ENCODE measurements around the gene CRELD1.

The CRELD1 gene

DNA sequence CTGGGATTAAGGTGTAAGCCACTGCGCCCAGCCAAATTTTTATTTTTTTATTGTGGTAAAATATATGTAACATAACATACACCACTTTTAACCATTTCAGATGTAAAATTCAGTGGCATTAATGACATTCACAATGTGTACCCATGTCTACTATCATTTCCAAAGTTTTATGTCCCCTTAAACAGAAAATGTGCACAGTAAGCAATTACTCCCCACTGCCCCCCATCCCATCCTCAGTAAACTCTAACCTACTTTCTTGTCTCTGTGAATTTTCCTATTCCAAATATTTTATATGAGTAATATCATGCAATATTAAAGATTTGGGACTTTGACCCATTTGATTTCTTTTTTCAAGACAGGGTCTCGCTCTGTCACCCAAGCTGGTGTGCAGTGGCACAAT is 33.2 kb downstream of the CRELD1 start:
- WGBS = 98% methylated on average over 2 of the region's 2 CpGs
- Histone ChIP-seq H3K27ac (ENCODE audit: low read depth, low read length) (no peak overlapping the region), H3K36me3 (ENCODE audit: insufficient read depth, low read length) (peaks cover 55% of the 10 kb centered on the region), H3K27me3 (ENCODE audit: insufficient read depth, low read length) (no peaks in the 10 kb centered on the region), H3K9me3 (ENCODE audit: insufficient read depth, low read depth, low read length) (no peaks in the 10 kb centered on the region), H3K4me3 (ENCODE audit: low read length) (no peak overlapping the region), H3K9ac (ENCODE audit: low read depth, low read length) (no peak overlapping the region), H3K4me1 (ENCODE audit: insufficient read depth, low read length) (no peaks in the 10 kb centered on the region)

DNA sequence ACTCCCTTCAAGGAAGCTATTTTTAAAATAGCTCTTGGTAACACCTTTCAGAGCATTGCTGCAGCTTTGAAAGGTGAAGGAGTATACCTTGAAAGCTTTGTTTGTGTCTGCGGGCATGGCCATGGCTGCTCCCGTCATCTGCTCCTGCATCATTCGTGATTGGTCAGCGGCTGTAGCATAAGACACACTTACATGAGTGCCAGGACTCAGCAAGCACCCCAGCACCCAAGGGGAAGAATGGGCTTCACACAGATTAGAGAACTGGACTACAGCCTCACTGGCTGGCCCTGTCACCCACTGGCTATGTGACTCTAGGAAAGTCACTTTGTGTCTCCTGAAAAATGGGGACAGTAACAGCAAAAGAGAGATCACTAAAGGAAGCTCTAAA is 36.0 kb downstream of the CRELD1 start:
- H3K36me3 ChIP-seq (ENCODE audit: insufficient read depth, low read length) = peaks cover 69% of the 10 kb centered on the region
- no peak overlapping the region for H3K9ac ChIP-seq (ENCODE audit: low read depth, low read length)
- H3K27ac ChIP-seq (ENCODE audit: low read depth, low read length) = no peak overlapping the region
- H3K27me3 ChIP-seq (ENCODE audit: insufficient read depth, low read length) = no peaks in the 10 kb centered on the region
- no peaks in the 10 kb centered on the region for H3K4me1 ChIP-seq (ENCODE audit: insufficient read depth, low read length)
- no peak overlapping the region for H3K4me3 ChIP-seq (ENCODE audit: low read length)
- 93% methylated on average over 4 of the region's 4 CpGs for WGBS
- H3K9me3 ChIP-seq (ENCODE audit: insufficient read depth, low read depth, low read length) = no peaks in the 10 kb centered on the region

DNA sequence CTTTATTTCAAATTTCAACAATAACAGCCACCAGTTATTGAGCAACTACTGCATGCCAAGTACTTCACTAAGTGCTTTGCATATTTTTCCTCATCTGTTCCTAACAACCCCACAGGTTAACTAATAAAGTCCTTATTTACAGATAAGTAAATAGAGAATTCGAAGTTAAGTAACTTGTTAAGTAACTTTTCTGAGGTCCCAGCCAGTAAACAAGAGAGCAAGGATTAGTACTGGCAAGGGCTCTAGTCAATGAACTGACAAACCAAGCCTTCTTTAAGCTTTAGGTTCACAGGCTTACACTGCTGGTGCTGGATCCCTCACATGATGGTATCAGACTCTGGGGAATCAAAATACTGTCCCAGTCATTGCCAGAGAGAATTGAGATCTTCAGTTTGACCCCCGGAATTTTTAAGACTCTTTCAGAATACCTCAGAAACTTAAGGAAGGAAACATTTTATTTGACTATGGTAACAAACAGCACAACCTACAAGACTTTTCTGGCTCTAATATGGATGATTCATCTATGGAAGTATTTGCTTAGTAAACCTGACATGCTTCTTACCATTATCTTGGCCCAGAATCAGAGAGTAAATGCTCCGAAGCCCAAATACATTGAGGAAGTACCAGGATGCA is 36.5 kb downstream of the CRELD1 start:
- no peaks in the 10 kb centered on the region for H3K4me1 ChIP-seq (ENCODE audit: insufficient read depth, low read length)
- H3K9me3 ChIP-seq (ENCODE audit: insufficient read depth, low read depth, low read length) = no peaks in the 10 kb centered on the region
- peaks cover 72% of the 10 kb centered on the region for H3K36me3 ChIP-seq (ENCODE audit: insufficient read depth, low read length)
- no peak overlapping the region for H3K27ac ChIP-seq (ENCODE audit: low read depth, low read length)
- H3K9ac ChIP-seq (ENCODE audit: low read depth, low read length) = no peak overlapping the region
- WGBS = 95% methylated on average over 3 of the region's 3 CpGs
- no peaks in the 10 kb centered on the region for H3K27me3 ChIP-seq (ENCODE audit: insufficient read depth, low read length)
- no peak overlapping the region for H3K4me3 ChIP-seq (ENCODE audit: low read length)

DNA sequence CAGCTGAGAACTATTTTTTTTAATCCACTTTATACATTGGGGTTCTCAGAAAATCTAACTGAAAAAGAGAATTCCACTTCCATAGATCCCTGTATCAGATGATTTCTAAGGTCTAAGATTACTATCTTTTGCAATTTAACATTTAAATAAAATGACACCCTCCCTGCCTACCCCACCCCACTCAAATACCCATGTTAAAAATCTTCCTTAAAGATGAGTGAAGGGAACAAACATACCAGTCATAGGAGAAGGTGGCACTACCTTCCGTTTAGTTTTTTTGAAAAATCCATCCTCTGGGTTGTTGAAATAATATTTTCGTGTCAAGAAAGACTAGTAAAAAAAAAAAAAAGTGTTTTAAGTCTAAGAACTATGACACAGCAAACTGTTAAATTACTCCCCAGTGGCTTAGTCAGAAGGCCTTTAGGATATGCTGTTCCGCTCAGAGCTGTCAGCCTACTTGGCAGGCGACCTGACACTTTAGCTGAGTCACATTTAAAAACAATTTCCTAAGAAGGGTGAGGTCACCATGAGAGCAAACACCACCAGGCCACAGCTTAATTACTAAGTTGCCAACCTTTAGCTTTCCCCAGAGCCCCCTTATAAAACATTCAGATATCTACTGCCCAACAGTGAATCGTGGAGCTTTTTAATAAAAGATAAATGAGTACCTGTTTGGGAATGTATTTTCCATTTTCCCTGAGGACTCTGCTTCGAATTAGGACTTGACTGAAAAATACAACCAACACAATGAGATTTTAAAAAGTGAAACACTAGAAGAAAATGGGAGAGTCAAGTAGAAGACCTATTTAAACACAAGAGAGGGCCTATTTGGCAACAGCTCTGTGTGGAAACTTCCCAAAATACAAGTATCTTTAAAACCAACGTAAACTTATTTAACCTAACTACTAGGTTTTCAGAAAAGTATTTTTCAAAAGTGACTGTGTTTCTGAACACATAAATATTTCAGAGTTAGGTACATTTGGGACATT is 43.4 kb downstream of the CRELD1 start:
- Histone ChIP-seq H3K9me3 (ENCODE audit: insufficient read depth, low read depth, low read length) (no peaks in the 10 kb centered on the region), H3K4me1 (ENCODE audit: insufficient read depth, low read length) (no peaks in the 10 kb centered on the region), H3K36me3 (ENCODE audit: insufficient read depth, low read length) (peaks cover 61% of the 10 kb centered on the region), H3K27ac (ENCODE audit: low read depth, low read length) (no peak overlapping the region; the same call in 1 of the 2 replicates), H3K27me3 (ENCODE audit: insufficient read depth, low read length) (no peaks in the 10 kb centered on the region), H3K9ac (ENCODE audit: low read depth, low read length) (no peak overlapping the region), H3K4me3 (ENCODE audit: low read length) (no peak overlapping the region)
- WGBS = 86% methylated on average over 5 of the region's 7 CpGs

DNA sequence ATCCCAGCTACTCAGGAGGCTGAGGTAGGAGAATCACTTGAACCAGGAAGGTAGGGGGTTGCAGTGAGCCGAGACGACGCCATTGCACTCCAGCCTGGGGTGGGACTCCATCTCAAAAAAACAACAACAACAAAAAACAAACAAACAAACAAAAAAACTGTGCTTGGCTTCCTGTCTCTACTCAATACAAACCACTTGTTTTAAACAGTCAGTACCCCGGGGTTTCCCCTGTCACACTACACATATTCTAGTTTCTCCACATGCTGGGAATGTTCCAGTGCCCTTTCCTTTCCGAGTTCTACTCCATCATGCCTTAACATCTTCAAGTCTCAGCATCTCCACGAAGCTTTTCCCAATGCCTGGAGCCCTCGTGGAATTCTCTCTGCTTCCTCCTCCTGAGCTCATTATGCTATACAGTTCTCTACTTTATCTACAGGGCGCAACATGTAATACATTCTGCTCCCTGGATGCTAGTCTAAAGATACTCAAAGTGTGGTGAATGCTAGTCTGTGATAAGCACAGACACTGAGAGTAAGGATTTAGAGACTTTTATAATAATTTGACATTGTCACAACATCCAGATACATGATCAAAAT is 45.2 kb downstream of the CRELD1 start:
- Histone ChIP-seq H3K4me1 (ENCODE audit: insufficient read depth, low read length) (no peaks in the 10 kb centered on the region), H3K4me3 (ENCODE audit: low read length) (no peak overlapping the region), H3K36me3 (ENCODE audit: insufficient read depth, low read length) (peaks cover 46% of the 10 kb centered on the region), H3K9ac (ENCODE audit: low read depth, low read length) (no peak overlapping the region), H3K27ac (ENCODE audit: low read depth, low read length) (no peak overlapping the region), H3K9me3 (ENCODE audit: insufficient read depth, low read depth, low read length) (no peaks in the 10 kb centered on the region), H3K27me3 (ENCODE audit: insufficient read depth, low read length) (no peaks in the 10 kb centered on the region)
- WGBS = 95% methylated on average over 8 of the region's 8 CpGs

DNA sequence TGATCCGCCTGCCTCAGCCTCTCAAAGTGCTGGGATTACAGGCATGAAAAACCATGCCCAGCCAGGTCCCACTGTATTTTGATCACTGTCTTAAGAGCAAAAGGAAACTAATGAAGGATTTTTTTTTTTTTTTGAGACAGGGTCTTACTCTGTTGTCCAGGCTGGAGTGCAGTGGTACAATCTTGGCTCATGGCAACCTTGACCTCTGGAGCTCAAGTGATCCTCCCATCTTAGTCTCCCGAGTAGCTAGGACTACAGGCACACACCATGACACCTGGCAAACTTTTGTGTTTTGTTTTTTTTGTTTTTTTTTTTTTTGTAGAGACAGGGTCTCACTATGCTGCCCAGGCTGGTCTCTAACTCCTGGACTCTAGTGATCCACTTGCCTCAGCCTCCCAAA is 46.6 kb downstream of the CRELD1 start:
- Histone ChIP-seq H3K27ac (ENCODE audit: low read depth, low read length) (no peak overlapping the region), H3K9me3 (ENCODE audit: insufficient read depth, low read depth, low read length) (no peaks in the 10 kb centered on the region), H3K4me3 (ENCODE audit: low read length) (no peak overlapping the region), H3K9ac (ENCODE audit: low read depth, low read length) (no peak overlapping the region), H3K36me3 (ENCODE audit: insufficient read depth, low read length) (peaks cover 41% of the 10 kb centered on the region), H3K4me1 (ENCODE audit: insufficient read depth, low read length) (no peaks in the 10 kb centered on the region), H3K27me3 (ENCODE audit: insufficient read depth, low read length) (no peaks in the 10 kb centered on the region)
- WGBS = 98% methylated on average over 2 of the region's 2 CpGs

DNA sequence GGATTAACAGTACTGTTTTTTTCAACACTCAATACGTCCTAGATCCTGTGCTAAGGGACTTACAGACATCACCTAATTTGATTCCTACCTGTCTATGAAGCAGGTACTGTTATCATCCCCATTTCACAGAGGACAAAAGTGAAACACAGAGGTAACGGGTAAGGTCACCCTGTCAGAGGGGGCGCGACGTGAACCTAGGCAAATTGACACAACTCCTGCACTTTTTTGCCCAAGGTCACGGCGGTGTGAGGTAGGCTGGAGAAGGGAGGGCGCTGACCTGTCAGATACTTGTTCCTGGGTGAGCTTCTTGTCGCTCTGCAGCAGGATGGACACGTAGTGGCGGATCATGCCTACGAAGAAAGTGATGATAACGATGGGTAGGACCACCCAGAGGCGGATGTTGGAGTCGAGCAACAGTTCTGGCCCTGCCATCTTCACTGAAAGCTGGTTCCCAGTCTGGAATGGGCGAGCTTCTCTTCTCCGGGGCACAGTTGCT is 52.6 kb downstream of the CRELD1 start:
- no peaks in the 10 kb centered on the region for H3K27me3 ChIP-seq (ENCODE audit: insufficient read depth, low read length)
- peaks cover 6% of the 10 kb centered on the region; the same call in 1 of the 2 replicates for H3K4me1 ChIP-seq (ENCODE audit: insufficient read depth, low read length)
- WGBS = 2% methylated on average over 17 of the region's 17 CpGs
- peak overlapping the region; percentile 62; the same call in 1 of the 2 replicates for H3K27ac ChIP-seq (ENCODE audit: low read depth, low read length)
- H3K9ac ChIP-seq (ENCODE audit: low read depth, low read length) = peak overlapping the region; percentile 98
- H3K9me3 ChIP-seq (ENCODE audit: insufficient read depth, low read depth, low read length) = no peaks in the 10 kb centered on the region
- peak overlapping the region; percentile 100 for H3K4me3 ChIP-seq (ENCODE audit: low read length)
- H3K36me3 ChIP-seq (ENCODE audit: insufficient read depth, low read length) = peaks cover 25% of the 10 kb centered on the region; the same call in 1 of the 2 replicates

DNA sequence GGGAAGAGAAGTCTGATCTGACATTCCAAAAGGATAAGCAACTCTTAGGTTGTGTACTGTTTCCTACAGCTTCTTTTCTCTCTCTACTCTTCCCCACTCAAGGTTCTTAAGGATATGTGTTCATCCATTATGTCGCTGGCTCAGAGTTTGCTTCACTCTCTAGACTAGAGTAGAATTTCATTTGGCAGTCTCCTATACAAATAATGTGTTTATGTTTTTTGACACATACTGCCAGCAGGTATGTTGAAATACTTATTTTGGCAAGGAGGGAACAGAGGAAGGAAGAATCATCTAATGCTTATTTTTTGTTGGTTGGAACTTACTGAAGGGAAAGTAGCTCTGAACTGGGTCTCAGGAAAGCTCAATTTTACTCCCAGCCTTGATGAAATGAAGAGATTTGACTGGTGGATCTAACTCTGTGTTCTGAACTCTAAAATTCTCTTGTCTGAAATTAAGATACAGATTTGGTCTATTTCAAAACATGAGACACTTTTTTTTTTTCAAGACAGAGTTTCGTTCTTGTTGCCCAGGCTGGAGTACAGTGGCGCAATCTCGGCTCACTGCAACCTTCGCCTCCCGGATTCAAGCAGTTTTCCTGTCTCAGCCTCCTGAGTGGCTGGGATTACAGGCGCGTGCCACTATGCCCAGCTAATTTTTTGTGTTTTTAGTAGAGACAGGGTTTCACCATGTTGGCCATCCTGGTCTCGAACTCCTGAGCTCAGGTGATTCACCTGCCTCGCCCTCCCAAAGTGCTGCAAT is 60.6 kb downstream of the CRELD1 start:
- Histone ChIP-seq H3K4me3 (ENCODE audit: low read length) (no peak overlapping the region), H3K36me3 (ENCODE audit: insufficient read depth, low read length) (peaks cover 65% of the 10 kb centered on the region), H3K27ac (ENCODE audit: low read depth, low read length) (no peak overlapping the region)

More for the DNA sequence above, 60.6 kb downstream of the CRELD1 start:
- 91% methylated on average over 10 of the region's 10 CpGs for WGBS
- no peaks in the 10 kb centered on the region for H3K9me3 ChIP-seq (ENCODE audit: insufficient read depth, low read depth, low read length)
- no peak overlapping the region for H3K9ac ChIP-seq (ENCODE audit: low read depth, low read length)
- H3K4me1 ChIP-seq (ENCODE audit: insufficient read depth, low read length) = no peaks in the 10 kb centered on the region
- H3K27me3 ChIP-seq (ENCODE audit: insufficient read depth, low read length) = no peaks in the 10 kb centered on the region
